ENCODE measurements around the gene GHRH.

GHRH gene

GRCh38 chr20:37251825-37252477 is 9.7 kb downstream of the GHRH start:
- TF ChIP-seq, protein P1, sequence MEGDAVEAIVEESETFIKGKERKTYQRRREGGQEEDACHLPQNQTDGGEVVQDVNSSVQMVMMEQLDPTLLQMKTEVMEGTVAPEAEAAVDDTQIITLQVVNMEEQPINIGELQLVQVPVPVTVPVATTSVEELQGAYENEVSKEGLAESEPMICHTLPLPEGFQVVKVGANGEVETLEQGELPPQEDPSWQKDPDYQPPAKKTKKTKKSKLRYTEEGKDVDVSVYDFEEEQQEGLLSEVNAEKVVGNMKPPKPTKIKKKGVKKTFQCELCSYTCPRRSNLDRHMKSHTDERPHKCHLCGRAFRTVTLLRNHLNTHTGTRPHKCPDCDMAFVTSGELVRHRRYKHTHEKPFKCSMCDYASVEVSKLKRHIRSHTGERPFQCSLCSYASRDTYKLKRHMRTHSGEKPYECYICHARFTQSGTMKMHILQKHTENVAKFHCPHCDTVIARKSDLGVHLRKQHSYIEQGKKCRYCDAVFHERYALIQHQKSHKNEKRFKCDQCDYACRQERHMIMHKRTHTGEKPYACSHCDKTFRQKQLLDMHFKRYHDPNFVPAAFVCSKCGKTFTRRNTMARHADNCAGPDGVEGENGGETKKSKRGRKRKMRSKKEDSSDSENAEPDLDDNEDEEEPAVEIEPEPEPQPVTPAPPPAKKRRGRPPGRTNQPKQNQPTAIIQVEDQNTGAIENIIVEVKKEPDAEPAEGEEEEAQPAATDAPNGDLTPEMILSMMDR (IDR thresholded peaks at IDR 0.05; ENCODE audit: extremely low read depth, insufficient read depth, missing control alignments): no peak
- no peak for DNase-seq (ENCODE audit: low spot score)
- in situ Hi-C loops (cut with MboI; ENCODE audit: low pct_unique_long_range_greater_than_20kb, low sequenced_read_pairs, unreplicated experiment): no loop called here

DNA sequence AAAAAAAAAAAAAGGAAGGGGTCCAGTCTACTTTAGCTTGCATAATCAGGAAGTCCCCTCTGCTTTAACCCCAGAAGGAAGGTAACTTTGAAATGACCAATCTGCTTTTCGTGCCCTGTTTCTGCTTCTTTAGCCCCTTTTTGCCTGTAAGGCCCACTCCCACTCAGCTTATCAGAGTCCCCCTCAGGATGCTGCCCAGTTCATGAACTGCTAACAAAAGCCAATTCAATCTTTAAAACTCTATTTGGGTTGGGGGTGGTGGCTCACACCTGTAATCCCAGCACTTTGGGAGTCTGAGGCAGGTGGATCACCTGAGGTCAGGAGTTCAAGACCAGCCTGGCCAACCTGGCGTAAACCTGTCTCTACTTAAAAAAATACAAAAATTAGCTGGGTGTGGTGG is 12.3 kb downstream of the GHRH start:
- TF ChIP-seq, protein P1 (IDR thresholded peaks at IDR 0.05; ENCODE audit: extremely low read depth, insufficient read depth, missing control alignments): no peak
- in situ Hi-C loops (cut with MboI; ENCODE audit: low pct_unique_long_range_greater_than_20kb, low sequenced_read_pairs, unreplicated experiment): no loop called here
- no peak for DNase-seq (ENCODE audit: low spot score)

DNA sequence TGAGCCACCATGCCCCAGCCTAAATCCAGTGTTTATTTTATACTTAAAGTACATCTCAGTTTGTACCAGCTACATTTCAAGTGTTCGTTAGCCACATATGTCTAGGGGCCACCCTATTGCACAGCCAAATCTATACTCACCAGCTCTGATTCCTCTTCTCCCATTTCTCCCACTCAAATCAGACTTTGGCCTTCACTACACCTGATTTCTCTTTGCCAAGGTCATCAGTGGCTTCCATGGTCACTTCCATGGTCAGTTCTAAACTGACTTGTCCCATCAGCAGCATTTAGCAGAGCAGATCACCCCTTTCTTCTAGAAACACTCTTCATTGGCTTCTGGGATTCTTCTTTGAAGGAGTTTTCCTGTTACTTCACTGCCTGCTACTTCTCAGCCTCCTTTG is 14.1 kb downstream of the GHRH start:
- TF ChIP-seq, protein P1 (IDR thresholded peaks at IDR 0.05; ENCODE audit: extremely low read depth, insufficient read depth, missing control alignments): no peak

DNA sequence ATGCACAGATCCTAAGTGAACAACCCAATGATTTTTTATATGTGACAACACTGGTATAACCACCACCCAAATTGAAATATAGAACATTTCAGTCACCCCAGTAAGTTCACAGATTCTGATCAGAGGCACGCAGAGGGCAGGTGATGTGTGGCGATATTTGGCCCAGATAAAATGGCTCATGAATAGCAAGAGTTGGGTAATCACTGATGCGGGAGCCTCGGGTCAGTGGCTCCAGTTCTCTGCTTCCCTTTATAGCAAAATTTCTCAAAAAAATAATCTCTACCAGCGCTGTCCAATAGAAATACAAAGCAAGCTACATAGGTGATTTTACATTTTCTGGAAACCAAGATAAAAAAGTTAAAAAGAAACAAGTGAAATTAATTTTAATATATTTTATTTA is 14.9 kb downstream of the GHRH start:
- in situ Hi-C loops (cut with MboI; ENCODE audit: low pct_unique_long_range_greater_than_20kb, low sequenced_read_pairs, unreplicated experiment): no loop called here
- DNase-seq (ENCODE audit: low spot score): no peak
- TF ChIP-seq, protein P1 (IDR thresholded peaks at IDR 0.05; ENCODE audit: extremely low read depth, insufficient read depth, missing control alignments): no peak

More for the DNA sequence above, 14.1 kb downstream of the GHRH start:
- in situ Hi-C loops (cut with MboI; ENCODE audit: low pct_unique_long_range_greater_than_20kb, low sequenced_read_pairs, unreplicated experiment): no loop called here
- no peak for DNase-seq (ENCODE audit: low spot score)

DNA sequence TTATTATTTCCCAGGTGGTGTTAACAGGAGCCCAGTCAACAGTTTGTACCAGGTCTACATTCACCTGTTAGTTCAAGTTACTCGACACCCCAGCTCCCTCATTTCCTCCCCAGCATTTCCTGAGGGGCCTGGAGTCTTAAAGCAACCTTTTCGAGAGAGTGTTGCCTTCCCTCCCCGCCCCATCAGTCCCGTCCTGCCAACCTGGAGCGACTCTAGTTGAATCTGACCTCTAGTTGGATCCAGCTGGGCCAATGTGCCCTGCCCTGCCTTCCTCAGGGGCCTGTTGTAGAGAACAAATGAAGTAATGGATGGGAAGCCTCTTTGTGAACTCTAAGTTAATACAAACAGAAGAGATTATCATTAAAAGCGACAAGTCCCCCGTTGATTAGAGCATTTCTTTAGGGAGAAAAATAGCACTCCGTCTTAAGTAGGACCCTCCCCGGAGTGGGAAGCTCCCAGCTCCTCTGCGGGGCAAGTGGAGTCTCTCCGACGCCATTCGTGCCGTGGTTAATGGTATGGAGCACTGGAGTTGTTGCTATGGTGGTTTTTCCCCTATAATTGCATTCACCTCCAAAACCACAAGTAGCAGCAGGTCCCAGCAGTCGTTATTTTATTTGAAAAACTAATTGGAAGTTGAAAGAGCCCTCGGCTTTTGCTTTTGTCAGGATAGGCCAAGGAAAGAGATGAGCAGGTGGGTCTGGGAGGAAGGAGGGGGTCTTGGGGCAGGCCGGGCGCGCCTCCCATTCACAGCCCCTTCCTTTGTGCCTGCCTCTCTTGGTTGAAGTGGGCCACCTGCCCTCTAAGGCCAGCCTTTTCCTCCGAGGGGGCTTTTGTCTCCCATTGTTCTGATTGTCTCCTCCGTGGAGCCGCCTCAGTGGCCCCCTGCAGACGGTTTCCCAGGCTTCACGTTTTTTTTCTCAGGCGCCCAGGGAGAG is 16.1 kb downstream of the GHRH start:
- no peak for DNase-seq (ENCODE audit: low spot score)
- in situ Hi-C loops (cut with MboI; ENCODE audit: low pct_unique_long_range_greater_than_20kb, low sequenced_read_pairs, unreplicated experiment): no loop called here
- TF ChIP-seq, protein P1 (IDR thresholded peaks at IDR 0.05; ENCODE audit: extremely low read depth, insufficient read depth, missing control alignments): no peak

GRCh38 chr20:37244572-37244957 is 17.0 kb downstream of the GHRH start:
- DNase-seq (ENCODE audit: low spot score): no peak
- in situ Hi-C loops (cut with MboI; ENCODE audit: low pct_unique_long_range_greater_than_20kb, low sequenced_read_pairs, unreplicated experiment): no loop called here
- TF ChIP-seq, protein P1 (IDR thresholded peaks at IDR 0.05; ENCODE audit: extremely low read depth, insufficient read depth, missing control alignments): no peak
